Stimulated activated CD4-positive, alpha-beta T cell treated with anti-CD3 and anti-CD28 coated beads, Interleukin-15, amount 100 ng/mL, for 48 hours (primary cell): ENCODE data around the gene IGDCC3.

Experiments used
- DNase-seq, 2 donors: peaks; one replicate each; pipeline ENCODE4 v3.0.0-alpha.2; 2020; ENCODE audit warnings: low read depth in 2 of 2

Gene IGDCC3

DNA sequence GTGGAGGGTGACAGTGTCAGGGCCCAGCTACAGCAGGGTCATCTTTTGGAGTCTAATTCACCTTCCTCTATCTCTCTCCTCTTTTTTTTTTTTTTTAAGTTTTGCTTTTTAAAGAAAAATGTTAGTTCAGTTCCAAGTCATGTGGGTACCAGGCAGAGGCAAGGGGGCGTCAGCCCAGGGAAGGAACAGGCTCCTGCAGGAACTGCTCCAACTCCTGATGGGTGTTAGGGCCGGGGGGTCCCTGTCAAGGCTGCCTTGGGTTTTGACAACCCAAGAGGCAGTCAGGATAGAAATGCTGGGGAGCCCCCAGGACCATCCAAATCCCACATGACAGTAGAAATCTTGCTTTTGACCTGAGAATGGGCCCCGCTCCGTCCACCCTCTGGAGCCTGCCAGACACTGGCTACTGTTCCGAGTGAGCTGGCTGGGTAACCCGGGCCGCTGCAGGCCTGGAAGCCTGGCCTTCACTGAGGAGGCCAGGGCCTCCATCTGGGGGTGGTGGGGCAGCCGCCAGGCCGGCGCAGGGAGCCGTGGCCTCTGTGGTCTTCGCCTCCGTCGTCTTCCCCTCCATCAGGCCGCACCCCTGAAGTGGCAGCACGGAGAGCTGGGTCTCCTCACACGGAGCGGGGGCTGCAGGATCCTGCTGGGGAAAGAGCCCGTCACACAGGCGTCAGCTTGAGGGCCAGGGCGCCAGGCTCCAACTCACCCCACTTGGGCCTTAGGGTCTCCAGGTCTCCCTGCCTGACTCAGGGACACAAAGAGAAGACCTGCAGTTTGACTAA lies 49.1 kb downstream of the IGDCC3 start:
- DNase-seq = no peak

DNA sequence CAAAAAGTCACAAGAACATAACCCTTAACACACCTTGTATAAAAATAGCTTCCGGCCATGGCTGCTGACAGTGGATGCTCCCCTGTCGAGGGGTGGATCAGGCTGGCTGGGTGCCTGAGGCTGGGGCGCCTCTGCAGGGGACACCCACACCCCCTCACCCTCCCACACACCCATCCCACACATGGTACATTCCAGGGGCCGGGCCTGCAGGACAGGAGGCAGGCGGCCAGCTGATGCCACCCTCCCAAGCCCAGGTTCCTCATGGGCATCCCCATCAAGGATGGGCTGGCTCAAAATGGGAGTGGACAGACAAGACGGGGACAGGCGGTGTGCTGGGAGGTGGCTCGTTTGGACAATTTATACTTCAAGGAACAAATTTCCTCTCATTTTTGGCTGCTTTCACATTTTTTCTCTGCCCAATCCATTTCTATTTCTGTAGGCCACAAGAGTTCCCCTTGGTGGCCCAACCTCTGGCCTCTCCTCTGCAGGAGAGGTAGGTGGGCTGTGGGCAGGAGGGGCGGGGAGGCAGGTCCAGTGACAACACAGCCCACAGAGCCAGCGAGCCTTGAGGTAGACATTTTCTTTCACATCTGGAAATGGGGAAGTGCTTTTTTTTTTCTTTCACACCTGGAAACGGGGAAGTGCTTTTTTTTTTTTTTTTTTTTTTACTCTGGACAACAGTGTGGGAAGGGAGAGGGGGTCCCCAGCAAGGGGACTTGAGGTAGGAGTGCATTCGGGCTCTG lies 50.0 kb downstream of the IGDCC3 start:
- no peak for DNase-seq

DNA sequence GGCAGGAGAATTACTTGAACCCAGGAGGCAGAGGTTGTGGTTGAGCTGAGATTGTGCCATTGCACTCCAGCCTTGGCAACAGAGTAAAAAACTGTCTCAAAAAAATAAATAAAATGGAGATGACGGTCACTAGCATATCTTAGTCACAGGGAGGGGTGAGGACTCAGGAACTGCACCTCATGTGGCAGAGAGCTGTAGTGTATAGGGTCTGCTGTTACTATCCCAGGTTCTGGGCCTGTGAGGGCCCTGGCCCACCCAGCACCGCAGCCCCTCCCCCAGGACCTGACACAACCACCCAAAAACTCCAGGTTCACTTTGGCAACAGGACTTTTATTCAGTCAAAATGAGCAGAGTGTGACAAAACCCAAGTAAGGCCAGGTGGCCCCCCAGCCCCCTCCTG lies 51.0 kb downstream of the IGDCC3 start:
- no peak for DNase-seq

DNA sequence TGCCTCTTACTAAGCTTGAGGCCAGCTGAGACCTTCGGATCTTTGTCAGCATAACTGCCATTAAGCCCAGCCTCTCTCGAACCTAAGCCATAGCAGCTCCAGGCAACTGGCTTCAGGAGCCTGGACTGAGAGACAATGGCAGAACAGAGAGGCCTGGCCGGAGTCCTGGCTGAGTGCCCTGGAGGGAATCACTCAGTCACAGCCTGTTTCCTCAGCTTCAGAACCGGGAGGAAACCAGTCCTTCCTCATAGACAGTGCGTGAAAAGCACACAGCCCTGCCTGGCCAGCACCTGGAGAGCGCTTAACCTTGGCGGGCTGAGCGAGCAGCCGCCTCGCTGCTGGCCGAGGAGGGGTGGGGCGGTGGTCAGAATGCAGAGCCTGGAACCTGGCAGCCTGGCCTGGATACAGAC lies 51.7 kb downstream of the IGDCC3 start:
- DNase-seq = no peak

DNA sequence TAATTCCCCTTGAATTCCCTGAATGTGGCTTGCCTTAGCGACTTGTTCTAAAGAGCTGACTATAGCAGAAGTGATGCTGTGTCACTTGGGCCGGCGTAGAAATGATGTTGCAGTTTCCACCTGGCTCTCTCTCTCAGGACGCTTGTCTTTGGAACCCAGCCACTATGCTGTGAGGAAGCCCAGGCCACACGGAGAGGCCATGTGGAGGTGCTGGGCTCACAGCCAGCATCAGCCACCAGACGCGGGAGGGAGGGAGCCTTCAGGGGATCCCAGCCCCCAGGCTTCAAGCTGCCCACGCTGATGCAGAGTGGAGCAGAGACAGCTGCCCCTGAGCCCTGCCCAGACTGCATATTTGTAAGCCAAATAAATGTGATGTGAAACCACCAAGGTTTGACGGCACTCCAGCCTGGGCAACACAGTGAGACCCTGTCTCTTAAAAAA lies 54.7 kb downstream of the IGDCC3 start:
- no peak for DNase-seq

DNA sequence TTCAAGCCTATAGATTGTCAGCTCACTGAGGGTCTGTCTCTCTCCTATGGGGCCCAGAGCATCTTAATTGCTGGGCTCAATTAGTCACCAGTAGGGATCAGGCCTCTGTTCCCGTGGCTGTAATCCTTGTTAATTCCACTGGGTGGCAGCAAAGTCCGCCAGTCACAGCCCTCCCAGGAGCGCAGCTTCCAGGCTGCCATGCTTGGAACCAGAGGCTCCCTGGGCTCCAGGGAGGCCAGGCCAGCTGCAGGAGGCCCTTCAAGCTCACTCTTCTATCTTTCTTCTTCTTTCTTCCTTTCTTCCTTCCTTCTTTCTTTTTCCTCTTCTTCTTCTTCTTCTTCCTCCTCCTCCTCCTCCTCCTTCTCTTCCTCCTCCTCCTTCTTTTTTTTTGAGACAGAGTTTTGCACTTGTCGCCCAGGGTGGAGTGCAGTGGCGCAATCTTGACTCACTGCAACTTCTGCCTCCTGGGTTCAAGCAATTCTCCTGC lies 58.9 kb downstream of the IGDCC3 start:
- peak; percentile 57 to 71 for DNase-seq

DNA sequence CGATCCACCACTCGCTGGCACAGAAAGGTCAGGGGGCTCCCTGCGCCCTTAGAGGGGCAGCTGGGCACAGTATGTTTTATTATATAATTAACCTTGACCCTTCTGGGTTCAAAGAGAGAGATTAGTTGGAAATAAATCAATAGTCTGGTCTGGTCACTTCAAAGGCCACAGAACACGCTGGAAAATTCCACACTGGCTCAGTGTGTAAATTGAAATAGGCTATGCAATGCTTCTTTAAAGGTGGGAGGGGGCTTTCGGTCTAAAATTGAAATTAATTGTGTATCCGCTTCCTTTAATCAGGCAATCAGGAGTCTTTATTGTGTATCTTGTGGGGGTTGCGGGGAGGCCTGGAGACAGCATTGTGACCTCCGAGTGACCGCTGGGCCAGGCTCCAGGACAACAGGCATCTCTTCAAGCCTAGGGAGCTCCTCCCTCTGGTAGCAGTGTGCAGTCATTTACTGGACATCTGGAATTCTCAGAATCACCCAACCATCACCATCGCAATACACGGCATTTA lies 65.3 kb downstream of the IGDCC3 start:
- no peak for DNase-seq

DNA sequence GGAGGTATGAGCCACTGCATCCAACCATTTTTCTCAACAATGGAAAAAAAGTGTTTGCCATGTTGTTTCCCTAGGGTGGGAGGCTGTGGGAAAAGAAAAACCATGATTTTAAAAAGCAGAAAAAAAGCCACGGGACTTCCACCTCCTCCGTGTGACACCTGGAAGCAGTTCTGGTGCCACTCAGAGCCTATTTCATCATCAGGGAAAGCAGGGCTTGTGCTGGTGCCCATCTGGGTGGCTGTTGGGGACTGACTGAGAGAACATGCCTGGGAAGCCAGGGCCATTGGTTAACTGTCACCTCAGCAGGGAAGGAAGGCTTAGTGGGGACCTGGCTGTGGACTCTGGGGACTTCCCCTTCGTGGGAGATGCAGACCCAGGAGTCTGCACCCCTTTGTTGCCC lies 66.0 kb downstream of the IGDCC3 start:
- DNase-seq = no peak

DNA sequence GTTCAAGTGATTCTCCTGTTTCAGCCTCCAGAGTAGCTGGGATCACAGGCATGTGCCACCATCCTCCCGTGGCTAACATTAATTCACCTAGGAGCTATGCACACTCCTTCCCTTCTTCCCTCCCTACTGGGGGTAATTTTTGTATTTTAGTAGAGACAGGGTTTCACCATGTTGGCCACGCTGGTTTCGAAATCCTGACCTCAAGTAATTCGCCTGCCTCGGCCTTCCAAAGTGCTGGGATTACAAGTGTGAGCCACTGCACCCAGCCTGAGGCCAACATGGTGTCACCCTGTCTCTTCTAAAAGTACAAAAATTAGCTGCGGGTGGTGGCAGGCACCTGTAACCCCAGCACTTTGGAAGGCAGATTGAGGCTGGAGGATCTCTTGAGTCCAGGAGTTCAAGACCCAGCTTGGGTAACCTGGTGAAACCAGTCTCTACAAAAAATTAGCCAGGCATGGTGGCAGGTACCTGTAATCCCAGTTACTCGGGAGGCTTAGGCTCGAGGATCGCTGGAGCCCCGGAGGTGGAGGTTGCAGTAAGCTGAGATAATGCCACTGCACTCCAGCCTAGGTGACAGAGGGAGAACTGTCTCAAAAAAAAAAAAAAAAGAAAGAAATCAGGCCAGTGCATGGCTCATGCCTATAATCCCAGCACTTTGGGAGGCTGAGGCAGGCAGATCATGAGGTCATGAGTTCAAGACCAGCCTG lies 67.2 kb downstream of the IGDCC3 start:
- DNase-seq = no peak

DNA sequence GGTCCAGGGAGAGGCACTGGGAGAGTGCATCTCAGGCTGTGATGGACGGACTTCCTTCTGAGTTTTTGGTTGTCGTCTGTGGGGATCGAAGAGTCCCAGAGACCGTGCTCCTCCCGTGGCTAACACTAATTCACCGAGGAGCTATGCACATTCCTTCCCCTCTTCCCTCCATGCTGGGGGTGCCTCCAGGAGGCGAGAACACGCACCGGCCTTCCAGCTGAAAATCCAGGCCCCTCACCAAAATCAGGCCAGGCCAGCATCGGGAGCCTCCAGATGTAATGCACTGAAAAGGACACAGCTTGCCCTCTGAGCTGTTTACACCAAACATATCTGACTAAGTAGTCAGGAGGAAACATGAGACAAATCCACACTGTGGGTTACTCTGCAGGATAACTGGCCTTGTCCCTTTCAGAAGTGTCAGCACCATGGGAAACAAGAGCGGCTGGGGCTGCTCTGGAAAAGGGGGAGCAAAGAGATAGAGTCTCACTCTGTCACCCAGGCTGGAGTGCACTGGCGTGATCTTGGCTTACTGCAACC lies 67.9 kb downstream of the IGDCC3 start:
- DNase-seq = no peak

DNA sequence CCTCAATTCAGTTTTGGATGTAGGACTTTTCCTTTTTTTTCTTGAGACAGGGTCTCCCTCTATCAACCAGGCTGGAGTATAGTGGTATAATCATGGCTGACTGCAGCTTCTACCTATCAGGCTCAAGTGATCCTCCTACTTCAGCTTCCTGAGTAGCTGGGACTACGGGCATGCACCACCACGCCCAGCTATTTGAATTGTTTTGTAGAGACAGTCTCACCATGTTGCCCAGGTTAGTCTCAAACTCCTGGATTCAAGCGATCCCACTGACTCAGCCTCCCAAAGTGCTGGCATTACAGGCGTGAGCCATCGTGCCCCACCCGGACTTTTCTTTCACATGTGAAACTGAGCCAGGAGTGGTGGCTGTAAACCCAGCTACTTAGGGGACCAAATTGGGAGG lies 69.8 kb downstream of the IGDCC3 start:
- no peak for DNase-seq

DNA sequence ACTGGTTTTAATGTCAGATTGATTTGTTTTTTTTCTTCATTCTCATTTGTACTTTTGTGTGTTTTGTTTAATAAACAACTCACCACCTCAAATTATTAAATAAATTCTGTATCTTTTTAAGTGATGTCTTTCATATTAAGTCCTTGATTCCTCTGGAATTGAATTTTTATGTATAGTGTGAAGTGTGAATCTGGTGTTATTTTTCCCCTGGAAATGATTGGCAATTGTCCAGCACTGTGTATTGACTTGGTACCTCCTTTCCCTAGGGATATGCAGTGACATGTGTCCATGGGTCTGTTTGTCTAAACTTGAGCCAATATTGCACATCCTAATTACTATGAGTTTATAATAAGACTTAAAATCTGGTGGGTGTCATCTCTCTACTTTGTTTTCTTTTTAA lies 71.3 kb downstream of the IGDCC3 start:
- no peak for DNase-seq

DNA sequence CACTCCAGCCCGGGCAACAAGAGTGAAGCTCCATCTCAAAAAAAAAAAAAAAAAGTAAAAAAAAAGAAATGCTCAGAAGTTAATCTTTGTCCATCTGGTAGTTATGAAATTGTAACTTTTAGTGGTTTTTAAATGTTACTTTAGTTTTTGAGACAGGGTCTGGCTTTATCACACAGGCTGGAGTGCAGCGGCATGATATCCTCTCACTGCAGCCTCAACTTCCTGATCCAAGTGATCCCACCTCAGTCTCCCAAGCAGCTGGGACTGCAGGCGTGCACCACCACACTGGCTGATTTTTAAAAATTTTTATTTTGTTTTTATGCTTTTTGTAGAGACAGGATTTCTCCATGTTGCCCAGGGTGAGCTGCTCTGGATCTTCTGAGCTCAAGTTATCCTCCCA lies 72.0 kb downstream of the IGDCC3 start:
- DNase-seq = no peak

DNA sequence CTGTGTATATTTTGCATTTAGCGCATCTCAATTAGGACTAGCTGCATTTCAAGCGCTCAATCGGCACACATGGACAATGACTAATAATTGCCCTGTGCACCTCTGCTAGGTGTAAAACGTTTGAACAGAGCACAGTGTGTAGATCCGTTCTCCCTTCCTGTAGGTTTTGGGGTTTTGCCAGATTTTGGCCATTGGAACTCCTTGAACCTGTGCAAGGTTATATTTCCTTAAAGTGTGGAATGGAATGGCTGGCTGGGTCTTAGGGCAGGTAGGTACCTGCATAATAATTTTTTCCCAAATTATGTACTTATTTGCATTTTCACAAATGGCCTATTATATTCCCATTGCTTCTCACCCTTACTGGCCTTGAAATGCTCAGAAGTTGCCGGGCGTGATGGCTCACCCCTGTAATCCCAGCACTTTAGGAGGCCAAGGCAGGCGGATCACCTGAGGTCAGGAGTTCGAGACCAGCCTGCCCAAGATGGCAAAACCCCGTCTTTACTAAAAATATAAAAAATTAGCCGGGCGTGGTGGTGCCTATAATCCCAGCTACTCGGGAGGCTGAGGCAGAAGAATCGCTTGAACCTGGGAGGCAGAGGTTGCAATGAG lies 72.5 kb downstream of the IGDCC3 start:
- DNase-seq = no peak

DNA sequence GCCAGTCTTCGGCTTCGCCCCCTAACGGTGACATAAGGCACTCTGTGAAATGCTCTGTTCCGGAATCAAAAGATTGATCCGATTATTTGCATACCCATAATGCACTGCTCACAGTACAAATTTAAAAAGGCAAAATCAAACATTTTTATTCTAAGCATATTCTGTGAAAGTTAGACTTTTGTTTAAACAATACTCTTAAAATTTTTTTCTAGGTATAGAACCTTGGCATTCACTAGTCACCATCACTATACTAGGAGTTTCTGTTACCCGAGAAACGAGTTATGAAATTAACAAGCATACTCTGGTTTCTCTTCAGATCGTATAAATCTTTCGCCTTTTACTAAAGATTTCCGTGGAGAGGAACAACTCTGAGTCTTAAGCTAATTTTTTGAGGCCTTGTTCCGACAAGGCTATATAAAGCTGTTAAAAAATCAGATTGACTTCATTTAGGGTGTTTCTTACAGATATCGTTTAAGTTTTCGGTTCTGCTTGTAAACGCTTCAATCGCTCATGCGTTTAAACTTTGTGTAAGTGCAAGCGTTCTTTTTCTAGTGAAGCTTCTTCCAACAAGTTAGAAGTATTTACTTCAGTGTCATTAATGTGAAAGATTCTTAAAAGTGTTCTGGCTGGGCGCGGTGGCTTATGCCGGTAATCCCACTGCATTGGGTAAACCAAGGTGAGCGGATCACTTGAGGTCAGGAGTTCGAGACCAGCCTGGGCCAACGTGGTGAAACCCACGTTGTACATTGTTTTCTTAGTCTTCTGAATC lies 73.2 kb downstream of the IGDCC3 start, which contains the start of gene RNU5B-1:
Gene RNU5B-1 (plus strand): TSS at position 297 of the 769 bp plus-strand sequence.
- peak; percentile 77 to 80 for DNase-seq

DNA sequence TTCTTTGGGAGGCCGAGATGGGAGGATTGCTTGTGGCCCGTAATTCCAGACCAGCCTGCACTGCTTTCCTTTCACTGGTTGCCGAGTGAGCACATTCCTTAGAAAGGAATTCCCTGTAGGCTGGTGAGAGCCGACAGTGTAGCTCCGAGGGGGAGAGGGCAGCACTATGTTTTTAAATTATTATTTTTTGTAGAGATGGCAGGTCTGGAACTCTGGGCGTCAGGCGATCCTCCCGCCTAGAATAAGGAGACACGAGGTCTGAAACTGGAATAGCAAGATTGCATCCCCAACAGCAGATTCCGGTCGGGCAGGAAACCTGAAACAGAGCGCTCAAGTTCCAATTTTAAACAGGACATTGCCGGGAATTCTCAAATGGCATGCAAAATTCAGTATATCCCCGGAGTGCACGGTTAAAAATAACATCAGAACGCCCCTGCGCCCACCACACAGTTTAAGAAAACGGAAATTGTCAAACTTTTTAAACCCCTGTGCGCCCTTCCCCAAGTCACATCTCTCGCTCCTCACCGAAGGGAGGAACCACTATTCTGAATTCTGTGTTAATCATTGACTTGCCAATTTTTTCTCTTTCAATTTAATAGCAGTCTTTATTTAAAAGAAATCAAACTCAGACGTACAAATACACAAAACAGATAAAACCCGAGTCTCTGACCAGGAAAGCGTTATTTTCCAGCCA lies 74.0 kb downstream of the IGDCC3 start:
- DNase-seq = no peak

DNA sequence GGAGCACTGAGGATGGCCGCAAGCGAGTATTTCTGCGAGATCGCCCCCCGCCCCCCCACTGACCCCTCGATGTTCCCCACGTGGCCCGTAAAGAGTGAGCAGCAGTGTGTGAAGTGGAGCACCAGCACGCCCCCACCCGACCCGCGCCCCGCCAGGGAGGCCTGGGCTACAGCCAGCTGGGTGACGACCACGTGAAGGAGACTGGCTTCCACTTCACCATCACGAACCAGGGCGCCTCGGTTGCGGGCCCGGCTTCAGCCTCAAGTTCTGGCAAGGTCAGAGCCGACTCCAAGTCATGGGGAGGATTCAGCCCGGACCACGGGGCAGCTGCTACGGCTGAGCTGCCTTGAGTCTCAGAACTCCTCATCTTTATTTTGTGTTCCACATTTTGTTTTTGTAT lies 75.7 kb downstream of the IGDCC3 start:
- no peak for DNase-seq

DNA sequence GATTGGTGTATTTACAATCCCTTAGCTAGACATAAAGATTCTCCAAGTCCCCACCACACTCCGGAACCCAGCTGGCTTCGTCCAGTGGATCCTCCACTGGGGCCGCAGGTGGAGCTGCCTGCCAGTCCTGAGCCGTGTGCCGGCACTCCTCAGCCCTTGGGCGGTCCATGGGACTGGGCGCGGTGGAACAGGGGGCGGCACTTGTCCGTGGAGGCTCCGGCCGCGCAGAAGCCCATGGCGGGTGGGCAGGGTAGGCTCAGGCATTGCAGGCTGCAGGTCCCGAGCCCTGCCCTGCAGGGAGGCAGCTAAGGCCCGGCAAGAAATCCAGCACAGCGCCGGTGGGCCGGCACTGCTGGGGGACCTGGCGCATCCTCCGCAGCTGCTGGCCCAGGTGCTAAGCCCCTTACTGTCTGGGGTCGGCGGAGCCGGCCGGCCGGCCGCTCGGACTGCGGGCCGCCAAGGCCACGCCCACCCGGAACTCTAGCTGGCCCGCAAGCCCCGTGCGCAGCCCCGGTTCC lies 76.8 kb downstream of the IGDCC3 start:
- DNase-seq = no peak

DNA sequence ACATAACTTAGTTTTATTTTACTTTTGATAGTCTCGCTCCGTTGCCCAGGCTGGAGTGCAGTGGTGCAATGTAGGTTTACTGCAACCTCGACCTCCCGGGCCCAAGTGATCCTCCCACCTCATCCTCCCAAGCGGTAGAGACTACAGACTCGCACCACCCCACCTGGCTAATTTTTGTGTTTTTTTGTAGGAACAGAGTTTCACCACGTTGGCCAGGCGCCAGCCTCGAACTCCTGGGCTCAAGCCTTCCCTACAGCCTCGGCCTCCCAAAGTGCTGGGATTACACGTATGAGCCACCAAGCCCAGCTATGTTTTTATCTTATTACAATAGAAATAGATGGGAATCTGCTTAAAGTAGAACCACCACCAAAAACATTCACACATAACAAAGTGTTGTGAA lies 79.1 kb downstream of the IGDCC3 start:
- no peak for DNase-seq
